IPS-18c (cell line): ENCODE measurements around the gene GNB2.
"Not testable (repeated sequence)": the region's sequence is repeated elsewhere in the genome, so short reads cannot be mapped to it uniquely, and the experiment has no call there.

Source experiments
- H3K4me3 ChIP-seq: 2 replicates; pipeline ENCODE4 v1.7.0; 2013; ENCODE audit warnings: low read depth, mild to moderate bottlenecking, low read length, moderate library complexity; ENCODE audit not compliant: insufficient read depth
- H3K9me3 ChIP-seq: one replicate; pipeline ENCODE4 v1.6.1; 2013; ENCODE audit warnings: mild to moderate bottlenecking, low read length, moderate library complexity; ENCODE audit not compliant: control insufficient read depth, insufficient read depth

Gene GNB2

GRCh38 chr7:100654908-100655831 lies 18.4 kb upstream of the GNB2 start:
- Histone ChIP-seq H3K9me3 (peaks cover 2% of the 10 kb centered on the region), H3K4me3 (peak overlapping the region; percentile 43)

GRCh38 chr7:100655908-100656674 lies 17.4 kb upstream of the GNB2 start, which contains the start of gene ACTL6B:
Gene ACTL6B, minus strand, starts transcription at chr7:100656448. Its CDS starts 94 bp downstream, at chr7:100656354.
- Histone ChIP-seq H3K9me3 (peaks cover 2% of the 10 kb centered on the region), H3K4me3 (peak within 1 kb of the TSS; percentile 43)

DNA sequence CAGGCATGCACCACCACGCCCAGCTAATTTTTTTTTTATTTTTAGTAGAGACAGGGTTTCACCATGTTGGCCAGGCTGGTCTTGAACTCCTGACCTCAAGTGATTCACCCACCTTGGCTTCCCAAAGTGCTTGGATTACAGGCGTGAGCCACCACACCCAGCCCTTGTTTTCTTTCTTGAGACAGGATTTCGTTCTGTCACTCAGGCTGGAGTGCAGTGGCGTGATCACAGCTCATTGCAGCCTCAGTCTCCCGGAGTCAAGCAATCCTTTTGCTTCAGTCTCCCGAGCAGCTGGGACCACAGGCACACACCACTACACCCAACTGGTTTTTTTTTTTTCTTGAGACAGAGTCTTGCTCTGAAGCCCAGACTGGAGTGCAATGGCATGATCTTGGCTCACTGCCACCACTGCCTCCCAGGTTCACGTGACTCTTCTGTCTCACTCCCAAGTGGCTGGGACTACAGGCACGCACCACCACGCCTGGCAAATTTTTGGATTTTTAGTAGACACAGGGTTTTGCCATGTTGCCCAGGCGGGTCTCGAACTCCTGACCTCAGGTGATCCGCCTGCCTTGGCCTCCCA lies 11.3 kb upstream of the GNB2 start:
- not testable (repeated sequence) for H3K4me3 ChIP-seq, H3K9me3 ChIP-seq

GRCh38 chr7:100665168-100665726 lies 8.3 kb upstream of the GNB2 start:
- no peaks in the 10 kb centered on the region for H3K9me3 ChIP-seq
- no peak overlapping the region for H3K4me3 ChIP-seq

- Histone ChIP-seq H3K4me3 (no peak overlapping the region), H3K9me3 (no peaks in the 10 kb centered on the region)
These were observed 6.0 kb upstream of the GNB2 start for GRCh38 chr7:100667331-100668068.

DNA sequence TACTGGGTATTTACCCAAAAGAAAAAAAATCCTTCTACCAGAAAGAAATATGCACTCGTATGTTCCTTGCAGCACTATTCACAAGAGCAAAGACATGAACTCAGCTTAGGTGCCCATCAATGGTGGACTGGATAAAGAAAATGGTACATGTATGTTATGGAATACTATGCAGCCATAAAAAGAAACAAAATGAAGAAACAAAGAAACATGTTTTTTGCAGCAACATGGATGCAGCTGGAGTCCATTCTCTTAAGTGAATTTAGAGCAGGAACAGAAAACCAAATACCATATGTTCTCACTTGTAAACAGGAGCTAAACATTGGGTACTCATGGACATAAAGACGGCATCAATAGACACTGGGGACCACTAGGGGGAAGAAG lies 5.5 kb upstream of the GNB2 start:
- Histone ChIP-seq H3K9me3 (no peaks in the 10 kb centered on the region), H3K4me3 (no peak overlapping the region)

DNA sequence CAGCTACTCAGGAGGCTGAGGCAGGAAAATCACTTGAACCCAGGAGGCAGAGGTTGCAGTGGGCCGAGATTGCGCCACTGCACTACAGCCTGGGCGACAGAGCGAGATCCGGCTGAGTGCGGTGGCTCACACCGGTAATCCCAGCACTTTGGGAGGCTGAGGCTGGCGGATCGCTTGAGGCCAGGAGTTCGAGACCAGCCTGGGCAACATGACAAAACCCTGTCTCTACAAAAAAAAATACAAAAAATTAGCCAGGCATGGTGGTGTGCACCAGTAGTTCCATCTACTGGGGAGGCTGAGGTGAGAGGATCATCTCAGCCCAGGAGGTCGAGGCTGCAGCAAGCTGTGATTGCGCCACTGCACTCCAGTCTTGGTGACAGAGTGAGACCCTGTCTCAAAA lies 4.4 kb upstream of the GNB2 start:
- H3K9me3 ChIP-seq, H3K4me3 ChIP-seq: not testable (repeated sequence)

GRCh38 chr7:100670074-100670473 lies 3.5 kb upstream of the GNB2 start:
- no peaks in the 10 kb centered on the region for H3K9me3 ChIP-seq
- no peak overlapping the region for H3K4me3 ChIP-seq

GRCh38 chr7:100671353-100672327 lies 1.9 kb upstream of the GNB2 start:
- no peaks in the 10 kb centered on the region for H3K9me3 ChIP-seq
- no peak overlapping the region for H3K4me3 ChIP-seq

GRCh38 chr7:100673942-100674410 lies 436 bp downstream of the GNB2 start:
- Histone ChIP-seq H3K9me3 (no peaks in the 10 kb centered on the region), H3K4me3 (peak overlapping the region; percentile 77)

DNA sequence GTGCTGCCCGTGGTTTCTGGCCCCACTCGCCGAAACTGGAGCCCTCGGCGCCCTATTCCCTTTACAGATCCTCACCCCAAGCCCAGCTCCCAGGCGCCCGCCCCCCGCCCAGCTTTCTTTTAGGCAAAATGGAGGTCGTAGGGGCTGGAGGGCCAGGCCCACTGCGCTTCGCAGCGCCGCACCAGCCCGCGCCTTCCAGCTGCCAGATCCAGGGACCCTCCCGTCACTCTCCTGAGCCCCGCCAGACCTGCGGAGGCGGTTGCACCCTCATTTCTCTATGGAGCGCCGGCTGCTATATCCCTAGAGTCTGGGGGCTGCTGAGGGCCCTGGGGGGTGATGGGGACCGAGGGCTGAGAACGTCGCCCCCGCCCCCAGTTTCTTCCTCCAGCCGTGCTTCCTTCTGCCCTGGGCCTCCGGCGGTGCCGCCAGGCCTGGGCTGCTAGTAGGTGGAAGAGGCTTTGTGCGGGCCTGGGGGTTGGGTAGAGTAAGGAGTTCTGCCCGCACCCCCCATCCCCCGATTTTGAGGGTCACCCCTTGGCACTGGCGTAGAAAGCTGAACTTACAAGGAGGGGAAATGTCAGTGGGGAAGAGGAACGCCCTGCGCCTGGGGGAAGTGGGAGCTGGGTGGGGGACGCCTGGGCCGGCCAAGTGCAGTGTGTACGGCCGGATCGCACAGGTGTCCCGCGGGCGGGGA lies 1.0 kb downstream of the GNB2 start:
- Histone ChIP-seq H3K9me3 (no peaks in the 10 kb centered on the region), H3K4me3 (peak overlapping the region; percentile 77)

DNA sequence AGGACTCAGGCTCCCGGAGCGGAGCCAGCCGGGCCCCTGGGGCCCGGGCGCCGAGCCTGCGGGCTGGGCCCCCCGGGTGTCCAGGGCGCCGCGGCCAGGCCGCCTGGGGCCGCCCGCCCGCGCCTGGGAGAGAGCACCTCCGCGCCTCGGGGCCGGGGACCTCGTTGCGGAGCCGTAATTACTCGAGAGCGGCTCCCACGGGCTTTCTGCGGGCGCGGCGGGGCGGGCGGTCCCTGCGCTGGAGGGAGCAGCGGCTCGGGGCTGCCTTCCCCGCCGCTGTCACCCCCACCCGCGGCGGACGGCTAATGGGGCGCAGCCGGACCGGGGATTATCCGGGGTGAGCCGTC lies 1.5 kb downstream of the GNB2 start:
- peak overlapping the region; percentile 77 for H3K4me3 ChIP-seq
- H3K9me3 ChIP-seq, result no peaks in the 10 kb centered on the region

DNA sequence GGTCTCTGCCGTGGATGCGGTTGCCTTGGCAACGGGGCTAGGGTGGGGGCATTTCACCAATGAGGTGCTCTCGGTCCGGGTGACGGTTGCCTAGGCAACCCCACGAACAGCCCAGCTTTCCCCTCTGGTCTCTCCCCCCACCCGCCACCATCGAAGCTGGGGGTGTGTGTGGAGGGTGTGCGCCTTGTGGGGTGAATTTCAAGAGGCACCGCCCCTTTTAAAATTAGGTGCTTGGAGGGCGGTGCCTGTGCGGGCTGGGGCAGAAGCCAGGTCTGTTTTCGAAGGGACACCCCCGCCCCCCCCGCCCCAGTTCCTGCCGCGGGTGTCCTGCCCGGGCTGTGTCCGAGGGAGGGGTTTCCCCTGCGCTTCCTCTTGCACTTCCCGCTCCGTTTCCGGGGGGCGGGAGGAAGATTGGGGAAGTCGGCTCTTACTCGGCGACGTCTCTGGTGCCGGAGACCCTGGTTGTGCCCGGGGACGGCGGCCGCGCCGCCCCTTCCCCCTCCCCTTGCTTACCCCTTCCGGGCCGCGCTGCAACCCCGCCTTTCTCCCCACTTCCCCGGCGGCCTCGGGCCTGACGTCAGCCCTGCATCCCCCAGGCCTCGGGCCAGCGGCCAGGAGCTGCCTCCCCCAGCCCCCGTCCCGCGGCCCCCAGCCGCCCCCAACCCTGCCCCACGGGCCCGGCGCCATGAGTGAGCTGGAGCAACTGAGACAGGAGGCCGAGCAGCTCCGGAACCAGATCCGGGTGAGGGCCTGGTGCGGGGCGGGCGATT lies 2.2 kb downstream of the GNB2 start:
- Histone ChIP-seq H3K4me3 (peak overlapping the region; percentile 60), H3K9me3 (peaks cover under 1% of the 10 kb centered on the region)

- Histone ChIP-seq H3K9me3 (peaks cover 2% of the 10 kb centered on the region), H3K4me3 (peak overlapping the region; percentile 28; the same call in 1 of the 2 replicates)
These were observed 3.2 kb downstream of the GNB2 start for GRCh38 chr7:100676501-100677306.
